Nephron (organoid): Measurements from ENCODE around the gene SRRM2.

ENCODE experiments used
- H3K27ac Mint-ChIP-seq, 3 experiments: 2 replicates each; pipeline ENCODE4 v1.8.0; 2020; ENCODE audit warnings: mixed read lengths in 3 of 3, mild to moderate bottlenecking in 2 of 3, moderate library complexity in 1 of 3
- H3K27me3 Mint-ChIP-seq: 2 replicates; pipeline ENCODE4 v1.8.0; 2021; ENCODE audit warnings: low read depth, mild to moderate bottlenecking, moderate library complexity, mixed read lengths
- H3K36me3 Mint-ChIP-seq: 2 replicates; pipeline ENCODE4 v1.8.0; 2020; ENCODE audit warnings: low read depth, mixed read lengths
- H3K4me1 Mint-ChIP-seq: 2 replicates; pipeline ENCODE4 v1.8.0; 2020; ENCODE audit warnings: mixed read lengths
- H3K4me3 Mint-ChIP-seq, 3 experiments: 2 replicates each; pipeline ENCODE4 v1.8.0; 2020; ENCODE audit warnings: mild to moderate bottlenecking in 3 of 3, mixed read lengths in 3 of 3, moderate library complexity in 2 of 3
- H3K9me3 Mint-ChIP-seq: 2 replicates; pipeline ENCODE4 v1.8.0; 2020; ENCODE audit warnings: mixed read lengths
- CTCF ChIP-seq, 3 experiments: fragments of 200-600 bp; sonication (generic); IDR thresholded peaks; one replicate each; pipeline ENCODE4 v1.5.0; 2021; ENCODE audit warnings: antibody characterized with exemption in 3 of 3; ENCODE audit not compliant: unreplicated experiment in 3 of 3

Gene SRRM2

GRCh38 chr16:2776500-2777139, 24.2 kb downstream of the SRRM2 start:
- TF ChIP-seq CTCF (IDR thresholded peaks at IDR 0.05; ENCODE audit: unreplicated experiment in 3 of 3): no peak

GRCh38 chr16:2777231-2777902, 24.9 kb downstream of the SRRM2 start, which contains the start of gene ELOB:
Gene ELOB, minus strand, starts transcription at chr16:2777280. Its CDS starts 41 bp downstream, at chr16:2777239.
- peak within 1 kb of the TSS; percentile 99 to 100 (median 100) for H3K27ac Mint-ChIP-seq
- H3K9me3 Mint-ChIP-seq: no peaks in the 10 kb centered on the region
- peak within 1 kb of the TSS; percentile 95 to 100 (median 97) for H3K4me3 Mint-ChIP-seq
- H3K4me1 Mint-ChIP-seq: peaks cover 21% of the 10 kb centered on the region
- H3K36me3 Mint-ChIP-seq: peaks cover 14% of the 10 kb centered on the region
- H3K27me3 Mint-ChIP-seq: no peaks in the 10 kb centered on the region
- no peak for TF ChIP-seq CTCF (IDR thresholded peaks at IDR 0.05; ENCODE audit: unreplicated experiment in 3 of 3)

More at GRCh38 chr16:2776500-2777139, 24.2 kb downstream of the SRRM2 start:
- Mint-ChIP-seq H3K36me3 (peaks cover 21% of the 10 kb centered on the region), H3K27me3 (no peaks in the 10 kb centered on the region), H3K4me3 (peak overlapping the region; percentile 95 to 100 (median 97)), H3K9me3 (no peaks in the 10 kb centered on the region), H3K4me1 (peaks cover 25% of the 10 kb centered on the region), H3K27ac (peak overlapping the region; percentile 99 to 100 (median 99))

GRCh38 chr16:2777903-2778629, 25.6 kb downstream of the SRRM2 start:
- no peaks in the 10 kb centered on the region for H3K9me3 Mint-ChIP-seq
- peak overlapping the region; percentile 99 to 100 (median 100) for H3K27ac Mint-ChIP-seq
- no peak for TF ChIP-seq CTCF (IDR thresholded peaks at IDR 0.05; ENCODE audit: unreplicated experiment in 3 of 3)
- no peaks in the 10 kb centered on the region for H3K27me3 Mint-ChIP-seq
- peak overlapping the region; percentile 93 to 96 (median 96) for H3K4me3 Mint-ChIP-seq
- peaks cover 7% of the 10 kb centered on the region for H3K36me3 Mint-ChIP-seq
- peaks cover 15% of the 10 kb centered on the region for H3K4me1 Mint-ChIP-seq

- peaks cover 15% of the 10 kb centered on the region for H3K4me1 Mint-ChIP-seq
- peaks cover 6% of the 10 kb centered on the region for H3K36me3 Mint-ChIP-seq
- peak overlapping the region; percentile 99 to 100 (median 100) for H3K27ac Mint-ChIP-seq
- H3K4me3 Mint-ChIP-seq: peak overlapping the region; percentile 93 to 96 (median 96)
- no peak for TF ChIP-seq CTCF (IDR thresholded peaks at IDR 0.05; ENCODE audit: unreplicated experiment in 3 of 3)
- H3K9me3 Mint-ChIP-seq: no peaks in the 10 kb centered on the region
- H3K27me3 Mint-ChIP-seq: no peaks in the 10 kb centered on the region
Observed at GRCh38 chr16:2778630-2778958, 26.2 kb downstream of the SRRM2 start.

GRCh38 chr16:2779151-2779920, 26.9 kb downstream of the SRRM2 start:
- Mint-ChIP-seq H3K27ac (peak overlapping the region; percentile 31 to 100 (median 100)), H3K27me3 (no peaks in the 10 kb centered on the region), H3K36me3 (peaks cover 6% of the 10 kb centered on the region), H3K9me3 (no peaks in the 10 kb centered on the region), H3K4me3 (peak overlapping the region; percentile 93 to 96 (median 96)), H3K4me1 (peaks cover 15% of the 10 kb centered on the region)
- TF ChIP-seq CTCF (IDR thresholded peaks at IDR 0.05; ENCODE audit: unreplicated experiment in 3 of 3): no peak
